GM12873 (cell line): ENCODE data around the gene METTL2B.
A peak's percentile ranks its signal among the peaks of the same experiment; 100 is the strongest.

ENCODE experiments used
- CTCF ChIP-seq: IDR thresholded peaks from 2 replicates; pipeline ENCODE4 v1.5.1; 2012; ENCODE audit warnings: low read depth, mild to moderate bottlenecking, moderate library complexity, low read length, control low read depth; ENCODE audit not compliant: insufficient read depth; ENCODE audit errors: missing control alignments

The METTL2B gene

GRCh38 chr7:128458956-128459355 is 17.6 kb upstream of the METTL2B start:
- no peak for TF ChIP-seq CTCF

- peak; percentile 80 for TF ChIP-seq CTCF
These were observed 17.1 kb upstream of the METTL2B start for GRCh38 chr7:128459394-128459878.

- TF ChIP-seq CTCF = no peak
These were observed 14.1 kb upstream of the METTL2B start for GRCh38 chr7:128462460-128462859.

- TF ChIP-seq CTCF = no peak
These were observed 20.9 kb downstream of the METTL2B start for GRCh38 chr7:128497405-128497804.

GRCh38 chr7:128530855-128531104 is 54.2 kb downstream of the METTL2B start:
- TF ChIP-seq CTCF = no peak

GRCh38 chr7:128537410-128537809 is 60.9 kb downstream of the METTL2B start:
- TF ChIP-seq CTCF = peak; percentile 25

- no peak for TF ChIP-seq CTCF
These were observed 74.4 kb downstream of the METTL2B start for GRCh38 chr7:128550920-128551319.
